RPMI7951 (cell line): ENCODE results near the gene OSBP. TPM values are rescaled to one million over a fixed set of nuclear protein-coding genes. Genes with fewer than 3 reads are reported as not detected.

Experiments
- DNase-seq: peaks from one replicate; pipeline ENCODE4 v3.0.0-alpha.2; 2012; ENCODE audit warnings: low read depth
- total RNA-seq: library from RNA; depleted of rRNA; stranded (reverse); fragments of >200 nt; shearing (Covaris generic); gene quantifications from 2 replicates; pipeline ENCODE4 v1.2.3, GENCODE V29; 2014

Gene OSBP
- total RNA-seq, 1 experiment from 2014 or later: 20.8 TPM

DNA sequence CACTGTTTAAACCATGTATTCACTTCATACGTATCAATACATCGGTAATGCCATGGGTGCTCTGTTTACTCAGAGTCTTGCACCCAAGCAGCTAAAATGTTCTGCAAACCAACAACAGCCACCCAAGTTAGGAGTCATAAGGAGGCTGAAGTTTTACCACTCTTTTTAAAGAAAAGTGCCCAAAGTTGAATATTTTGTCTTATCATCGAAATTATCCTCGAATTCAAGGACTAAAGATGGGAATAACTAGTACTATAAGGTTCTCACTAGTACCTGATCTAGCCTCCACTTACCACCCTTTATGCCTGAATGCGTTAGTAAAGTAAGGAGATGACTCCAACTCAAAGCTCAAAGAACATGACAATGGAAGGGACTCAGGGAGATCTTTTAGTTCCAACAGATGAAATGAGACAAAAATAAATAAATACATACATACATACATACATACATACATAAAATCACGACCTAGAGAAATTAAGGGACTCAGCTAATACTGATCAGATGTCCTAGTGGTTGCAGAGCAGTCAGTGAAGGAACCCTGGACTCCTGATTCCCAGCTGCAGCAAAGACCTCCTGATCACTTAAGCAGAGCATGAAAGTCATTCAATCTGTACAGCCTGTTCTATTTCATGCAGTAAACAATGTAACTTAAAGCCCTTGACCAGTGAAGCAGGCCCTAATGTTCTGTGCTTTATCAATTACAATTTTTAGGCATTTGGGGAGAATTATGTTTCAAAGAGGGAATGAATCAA, 7.7 kb downstream of the OSBP start:
- DNase-seq: no peak

DNA sequence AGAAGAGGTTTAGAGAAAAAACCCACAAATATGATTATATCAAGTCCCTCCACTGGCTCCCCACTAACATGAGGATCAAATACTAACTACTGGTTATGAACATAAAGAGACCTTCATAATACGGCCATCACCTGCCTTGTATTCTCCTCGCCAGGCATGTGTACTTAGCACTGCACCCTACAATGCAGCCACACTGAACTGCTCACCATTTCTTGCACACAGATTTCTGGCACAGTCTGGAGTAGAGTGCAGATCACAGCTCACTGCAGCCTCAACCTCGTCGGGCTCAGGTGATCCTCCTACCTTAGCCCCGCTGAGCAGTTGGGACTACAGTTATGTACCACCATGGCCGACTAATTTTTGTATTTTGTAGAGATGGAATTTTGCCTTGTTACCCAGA, 13.1 kb downstream of the OSBP start:
- DNase-seq: no peak

DNA sequence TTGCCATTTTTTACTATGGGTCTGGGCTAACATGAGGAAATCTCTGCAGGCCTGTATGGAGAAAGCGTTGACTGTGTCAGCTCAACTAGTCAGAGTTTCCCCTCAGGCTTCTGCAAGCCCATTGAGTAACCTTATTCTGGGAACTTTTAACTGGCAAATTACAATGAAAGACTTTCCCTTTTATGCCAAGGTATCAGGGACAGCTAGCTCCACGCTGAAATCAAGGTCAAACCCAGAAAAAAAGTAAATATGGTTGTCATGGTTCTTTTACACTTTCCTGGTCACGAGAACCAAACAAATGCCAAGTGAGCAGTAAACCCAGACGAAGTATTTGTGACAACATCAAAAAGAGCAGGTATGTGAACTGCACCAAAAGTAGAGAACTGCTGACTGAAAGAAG, 13.8 kb downstream of the OSBP start:
- DNase-seq: no peak

- no peak for DNase-seq
These were observed 14.9 kb downstream of the OSBP start for GRCh38 chr11:59600636-59601035.

GRCh38 chr11:59600234-59600633, 15.3 kb downstream of the OSBP start:
- DNase-seq: no peak

- no peak for DNase-seq
These were observed 16.6 kb downstream of the OSBP start for GRCh38 chr11:59598961-59599360.

DNA sequence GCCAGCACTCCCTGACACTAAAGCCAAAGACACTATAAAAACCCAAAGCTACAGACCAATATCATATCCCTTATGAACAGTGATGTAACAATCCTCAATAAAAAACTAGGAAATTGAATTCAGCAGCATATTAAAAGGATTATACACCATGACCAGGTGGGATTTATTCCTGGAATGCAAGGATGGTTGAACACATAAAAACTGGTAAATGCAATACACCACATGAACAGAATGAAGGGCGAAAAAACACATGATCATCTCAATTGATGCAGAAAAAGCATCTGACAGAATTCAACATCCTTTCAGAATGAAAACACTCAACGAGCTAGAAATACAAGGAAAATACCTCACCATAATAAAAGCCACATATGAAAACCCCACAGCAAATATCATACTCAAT, 31.3 kb downstream of the OSBP start:
- no peak for DNase-seq

DNA sequence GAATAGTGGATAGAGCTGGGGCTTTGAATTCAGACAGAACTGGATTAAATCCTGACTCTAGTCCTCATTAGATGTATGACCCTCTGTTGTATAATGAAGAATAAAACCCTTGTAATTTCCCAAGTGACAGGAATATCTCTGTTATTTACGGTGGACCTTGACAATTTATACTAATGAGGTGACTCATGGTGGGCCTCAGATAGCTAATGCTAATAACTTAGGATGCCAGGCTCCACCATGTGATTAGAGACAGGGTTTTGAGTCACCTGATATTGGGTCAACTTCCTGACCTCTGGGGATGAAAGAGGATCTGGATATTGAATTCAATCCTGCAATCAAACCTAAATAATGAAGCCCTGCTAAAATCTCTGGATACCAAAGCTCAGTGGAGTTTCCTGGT, 33.6 kb downstream of the OSBP start:
- DNase-seq: no peak

- DNase-seq: no peak
These were observed 37.2 kb downstream of the OSBP start for GRCh38 chr11:59578369-59578768.

DNA sequence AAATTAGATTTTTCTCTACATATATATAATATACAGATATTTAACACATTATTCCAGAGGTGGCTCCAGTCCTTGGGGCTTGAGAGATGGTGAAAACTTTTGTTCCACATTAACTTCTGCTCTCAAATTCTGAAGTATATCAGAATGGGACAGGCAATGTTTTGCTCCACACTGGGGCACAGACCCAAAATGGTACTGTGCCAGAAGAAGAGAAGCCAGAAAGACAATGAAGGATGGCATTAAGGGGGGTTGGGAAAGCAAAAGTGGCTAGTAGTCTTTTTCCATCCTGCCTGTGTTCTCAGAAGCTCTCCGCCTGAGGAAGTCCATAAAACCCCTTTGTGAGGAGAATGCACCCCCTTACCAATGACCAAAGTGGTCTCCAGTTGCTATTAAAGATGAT, 40.1 kb downstream of the OSBP start:
- no peak for DNase-seq

DNA sequence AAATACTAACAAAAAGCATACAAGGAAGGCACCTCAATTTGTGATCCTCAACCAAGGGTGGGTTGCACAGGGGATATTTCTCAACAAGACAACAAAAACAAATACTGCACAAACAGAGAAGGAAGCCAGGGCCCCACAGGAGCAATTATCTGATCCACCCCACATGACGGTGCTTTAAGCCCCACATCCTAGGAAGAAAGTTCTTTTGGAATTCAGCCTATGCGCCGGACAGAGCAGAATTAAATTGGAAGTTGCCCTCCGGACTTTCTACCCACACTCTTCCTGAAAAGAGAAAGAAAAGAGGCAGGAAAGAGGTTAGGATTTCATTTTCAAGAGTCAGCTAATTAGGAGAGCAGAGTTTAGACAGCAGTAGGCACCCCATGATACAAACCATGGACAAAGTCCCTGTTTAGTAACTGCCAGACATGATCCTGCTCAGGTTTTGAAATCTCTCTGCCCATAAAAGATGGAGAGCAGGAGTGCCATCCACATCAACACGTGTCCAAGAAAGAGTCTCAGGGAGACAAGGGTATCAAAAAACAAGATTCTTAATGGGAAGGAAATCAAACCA, 40.6 kb downstream of the OSBP start:
- DNase-seq: no peak

DNA sequence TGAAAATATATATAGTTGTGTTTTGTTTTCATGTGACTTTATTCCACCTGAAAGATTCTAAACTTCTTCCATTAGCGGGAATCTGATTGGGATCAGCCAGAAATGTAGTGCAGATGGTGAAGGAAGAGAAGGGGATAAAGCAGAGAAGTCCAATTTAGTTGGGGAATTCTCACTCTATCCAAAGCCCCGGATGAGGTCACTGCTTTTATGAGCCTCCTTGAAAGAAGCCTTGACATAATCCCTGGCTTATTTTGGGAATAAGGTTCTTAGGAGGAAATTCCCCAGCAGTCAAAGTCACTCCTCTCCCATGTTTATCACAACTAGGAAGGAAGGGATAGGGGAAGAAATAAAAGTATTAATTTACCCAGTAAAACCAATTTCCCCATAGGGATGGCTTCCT, 41.1 kb downstream of the OSBP start:
- DNase-seq: no peak

DNA sequence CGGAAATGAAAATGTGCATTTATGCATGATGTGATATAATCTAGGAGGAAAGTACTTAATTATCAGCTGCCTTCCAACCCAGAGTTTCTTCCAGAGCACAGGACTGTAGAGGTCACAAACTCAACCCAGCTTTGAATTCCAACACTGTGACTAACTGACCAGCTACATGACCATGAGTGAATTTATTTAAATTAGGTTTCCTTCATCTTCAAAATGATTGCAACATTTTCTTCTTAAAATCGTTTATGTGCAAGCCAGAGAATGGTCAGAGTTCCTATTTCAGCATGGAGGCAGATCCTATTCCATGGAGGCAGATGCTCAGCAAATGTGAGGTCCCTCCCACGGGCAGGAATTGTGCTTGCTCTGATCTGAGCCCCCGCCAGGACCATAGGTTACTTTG, 42.4 kb downstream of the OSBP start:
- peak; percentile 79 for DNase-seq

DNA sequence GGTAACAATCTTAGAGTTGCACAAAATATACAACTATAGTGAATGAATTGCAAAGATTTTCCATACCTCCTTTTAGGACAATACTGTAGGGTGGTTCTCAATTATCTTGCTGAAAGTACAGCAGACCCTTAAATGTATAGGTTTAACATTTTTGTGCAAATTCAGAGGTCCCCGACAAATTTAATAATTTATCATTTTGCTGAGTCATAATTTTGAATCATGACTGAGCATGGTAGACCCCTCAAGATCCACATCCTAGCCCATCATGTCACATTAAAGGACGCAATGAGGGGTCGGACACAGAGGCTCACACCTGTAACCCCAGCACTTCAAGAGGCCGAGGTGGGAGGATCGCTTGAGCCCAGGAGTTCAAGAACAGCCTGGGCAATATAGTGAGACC, 43.5 kb downstream of the OSBP start:
- no peak for DNase-seq

DNA sequence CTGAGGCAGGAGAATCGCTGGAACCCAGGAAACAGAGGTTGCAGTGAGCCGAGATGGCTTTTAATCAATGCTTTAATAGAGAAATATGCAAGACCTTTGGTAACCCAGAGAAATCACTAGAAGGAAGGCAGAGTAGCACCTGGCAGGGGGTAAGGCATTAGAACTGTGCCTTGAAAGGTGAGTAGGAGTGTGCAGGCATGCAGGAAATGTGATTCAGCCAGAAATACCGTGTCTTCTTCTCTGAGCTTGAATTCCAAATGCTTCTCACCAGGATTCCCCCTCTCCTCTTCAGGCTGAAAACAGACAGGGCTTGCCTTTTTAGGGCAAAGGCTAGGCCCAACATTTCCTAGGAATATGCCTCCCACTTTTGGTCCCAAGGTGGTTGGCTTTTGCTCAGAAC, 53.3 kb downstream of the OSBP start:
- DNase-seq: no peak

DNA sequence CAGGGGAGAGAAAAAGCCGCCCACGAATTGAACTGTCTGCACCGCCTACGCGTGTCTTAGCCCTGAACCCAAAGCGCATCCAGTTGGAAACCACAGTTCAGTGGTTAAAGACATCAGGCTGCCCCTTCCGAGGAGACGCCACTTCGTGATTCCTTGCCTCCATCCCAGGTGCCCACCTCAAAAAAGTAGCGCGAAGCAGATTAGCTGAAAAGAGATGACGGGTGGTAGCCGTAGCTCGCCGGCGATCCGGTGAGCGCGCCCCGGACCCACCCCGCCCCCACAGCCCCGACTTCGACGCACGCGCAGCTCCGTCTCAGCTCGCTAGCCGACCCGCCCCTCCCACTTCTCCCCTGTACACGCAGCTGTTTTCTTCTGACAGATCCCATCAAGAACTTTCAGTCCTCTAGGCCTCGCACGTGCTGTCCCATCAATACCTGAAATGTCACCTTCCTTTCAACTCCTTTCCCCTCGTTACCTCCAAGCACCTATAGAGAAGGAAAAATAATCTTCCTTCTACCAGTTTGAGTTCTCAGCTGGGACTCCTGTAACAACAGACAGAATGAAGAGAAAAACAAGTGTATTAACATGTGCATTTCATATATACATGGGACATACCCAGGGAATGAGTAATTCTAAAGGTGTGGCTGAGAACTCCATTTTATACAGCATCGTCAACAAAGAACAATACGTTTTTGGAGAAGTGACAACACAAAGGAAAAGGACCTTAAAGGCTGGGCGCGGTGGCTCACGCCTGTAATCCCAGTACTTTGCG, 54.7 kb downstream of the OSBP start:
- DNase-seq: peak; percentile 78

DNA sequence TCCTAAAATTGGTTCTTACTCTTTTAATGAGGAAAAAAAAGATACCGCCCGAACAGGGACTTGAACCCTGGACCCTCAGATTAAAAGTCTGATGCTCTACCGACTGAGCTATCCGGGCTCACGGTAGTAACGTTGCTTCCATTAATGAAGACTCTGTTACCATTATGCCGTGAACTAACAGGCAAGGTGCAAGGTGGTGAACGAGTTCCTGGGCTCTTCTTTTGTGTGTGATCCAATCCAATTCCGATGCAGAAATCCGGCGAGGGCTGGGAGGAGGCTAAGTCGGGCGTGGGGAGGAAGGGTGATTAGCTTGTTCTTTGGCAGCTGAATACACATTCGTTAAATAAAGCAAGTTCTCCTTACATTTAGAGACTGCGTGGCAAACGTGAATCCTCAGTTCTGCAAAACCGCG, 55.3 kb downstream of the OSBP start:
- DNase-seq: peak; percentile 68

- no peak for DNase-seq
These were observed 55.7 kb downstream of the OSBP start for GRCh38 chr11:59559886-59560285.

- no peak for DNase-seq
These were observed 57.3 kb downstream of the OSBP start for GRCh38 chr11:59558270-59558643.

DNA sequence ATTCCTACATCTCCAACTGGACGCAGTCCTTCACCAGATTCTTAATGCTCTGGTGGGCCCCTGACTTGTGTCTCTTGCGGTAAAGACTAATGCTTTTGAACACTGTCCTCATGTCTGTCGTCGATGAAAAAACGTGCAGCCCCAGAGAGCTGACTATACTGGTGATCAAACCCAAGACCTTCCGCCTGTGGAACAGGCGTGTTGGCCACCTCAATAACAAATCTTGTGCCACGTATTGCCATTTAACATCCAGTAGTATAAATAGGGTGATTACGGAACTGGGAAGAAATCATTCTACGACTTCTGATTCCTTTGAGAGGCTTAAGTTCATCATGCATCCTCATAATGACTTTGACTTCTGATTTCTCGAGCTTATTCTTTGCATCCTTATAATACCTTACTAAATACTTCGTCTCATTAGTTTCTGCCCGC, 58.6 kb downstream of the OSBP start:
- peak; percentile 77 for DNase-seq

- peak; percentile 85 for DNase-seq
These were observed 59.3 kb downstream of the OSBP start for GRCh38 chr11:59556115-59556916.

GRCh38 chr11:59555601-59556114, 59.9 kb downstream of the OSBP start:
- DNase-seq: no peak
